H1 (cell line): ENCODE measurements around the gene MUC4. TPM values are rescaled to one million over a fixed set of nuclear protein-coding genes. Genes with fewer than 3 reads are reported as not detected.
A peak's percentile ranks its signal among the peaks of the same experiment; 100 is the strongest.

Experiments used
- CTCF ChIA-PET: fragments of 300-600 bp; sonication (Branson Sonifier 250); formaldehyde crosslinking; loops from one replicate; lab custom pipeline; 2021; ENCODE audit not compliant: partially characterized antibody; lab: Charles Lee
- POLR2A ChIA-PET: fragments of 300-600 bp; sonication (Branson Sonifier 250); formaldehyde crosslinking; loops from one replicate; lab custom pipeline; 2021; ENCODE audit warnings: inconsistent platforms; ENCODE audit not compliant: partially characterized antibody; lab: Charles Lee
- DNase-seq, 2 experiments: peaks; one replicate each; pipeline versions ENCODE4 v3.0.0 to v3.0.0-alpha.2; 2010 to 2022; ENCODE audit warnings: low spot score in 2 of 2, low read depth in 1 of 2, mixed read lengths in 1 of 2
- FAIRE-seq: peaks from 2 replicates; lab custom pipeline; 2011; peaks lifted over from hg19 to GRCh38; lab: Jason Lieb, UNC
- H2AFZ ChIP-seq: 2 replicates; pipeline ENCODE4 v1.8.1; 2012; ENCODE audit warnings: low read length, inconsistent platforms
- H2AK5ac ChIP-seq: 2 replicates; pipeline ENCODE4 v1.6.1; 2013; ENCODE audit warnings: low read depth, low read length
- H2BK120ac ChIP-seq: replicated peaks from 2 replicates; pipeline ENCODE3; 2013; ENCODE audit warnings: low read depth, low read length, inconsistent platforms
- H2BK12ac ChIP-seq: 2 replicates; pipeline ENCODE4 v1.6.1; 2013; ENCODE audit warnings: low read depth, low read length
- H2BK15ac ChIP-seq: 2 replicates; pipeline ENCODE4 v1.6.1; 2013; ENCODE audit warnings: low read length
- H2BK20ac ChIP-seq: 2 replicates; pipeline ENCODE4 v1.6.1; 2013; ENCODE audit warnings: low read length
- H2BK5ac ChIP-seq: 2 replicates; pipeline ENCODE4 v1.6.1; 2013; ENCODE audit warnings: low read depth, low read length
- H3K14ac ChIP-seq: 2 replicates; pipeline ENCODE4 v1.6.1; 2013; ENCODE audit warnings: inconsistent platforms; ENCODE audit not compliant: insufficient read length
- H3K18ac ChIP-seq: 2 replicates; pipeline ENCODE4 v1.6.1; 2013; ENCODE audit warnings: low read length; ENCODE audit errors: extremely low read depth
- H3K23ac ChIP-seq: 2 replicates; pipeline ENCODE4 v1.6.1; 2013; ENCODE audit warnings: inconsistent platforms; ENCODE audit not compliant: insufficient read length
- H3K23me2 ChIP-seq: 2 replicates; pipeline ENCODE4 v1.6.1; 2013; ENCODE audit warnings: low read depth, low read length
- H3K27ac ChIP-seq: 2 replicates; pipeline ENCODE4 v1.6.1; 2011; ENCODE audit warnings: low read depth, low read length, inconsistent platforms
- H3K27me3 ChIP-seq, 4 experiments: replicated peaks in 1 of 4; 1 replicate in 1 of 4; 2 replicates in 3 of 4; pipeline versions ENCODE4 v1.6.1 to v1.8.1; 2011 to 2013; ENCODE audit warnings: low read length in 3 of 4, mild to moderate bottlenecking in 3 of 4, inconsistent platforms in 2 of 4, mixed read lengths in 2 of 4, moderate library complexity in 1 of 4; ENCODE audit not compliant: control insufficient read depth in 3 of 4, insufficient read depth in 3 of 4; ENCODE audit errors: extremely low read depth in 1 of 4
- H3K36me3 ChIP-seq, 4 experiments: 2 replicates each; pipeline versions ENCODE4 v1.6.1 to v1.8.1; 2011 to 2013; ENCODE audit warnings: mild to moderate bottlenecking in 4 of 4, low read length in 3 of 4, moderate library complexity in 2 of 4, control low read depth in 1 of 4, inconsistent platforms in 1 of 4; ENCODE audit not compliant: insufficient read depth in 4 of 4, control insufficient read depth in 2 of 4
- H3K4ac ChIP-seq: replicated peaks from 2 replicates; pipeline ENCODE3; 2013; ENCODE audit warnings: low read length, low read depth, mixed read lengths, inconsistent platforms; ENCODE audit not compliant: insufficient read length
- H3K4me1 ChIP-seq, 4 experiments: replicated peaks in 1 of 4; 1 replicate in 1 of 4; 2 replicates in 3 of 4; pipeline versions ENCODE4 v1.6.1 to v1.8.1; 2011 to 2013; ENCODE audit warnings: low read length in 3 of 4, inconsistent platforms in 2 of 4, mixed read lengths in 1 of 4; ENCODE audit not compliant: insufficient read depth in 4 of 4, control insufficient read depth in 3 of 4
- H3K4me2 ChIP-seq, 2 experiments: 2 replicates each; pipeline versions ENCODE4 v1.6.1 to v1.8.1; 2011 to 2013; ENCODE audit warnings: low read depth in 2 of 2, low read length in 2 of 2, control low read depth in 1 of 2, inconsistent platforms in 1 of 2, mild to moderate bottlenecking in 1 of 2; ENCODE audit not compliant: insufficient read depth in 1 of 2
- H3K4me3 ChIP-seq, 4 experiments: fragments of 200-600, 300-600 bp in 1 of 4; sonication (generic), shearing (Covaris generic), sonication (Bioruptor Twin) in 1 of 4; 2 replicates each; pipeline versions ENCODE4 v1.5.1 to v1.8.1; 2011 to 2016; ENCODE audit warnings: low read length in 4 of 4, low read depth in 3 of 4, control low read depth in 2 of 4, inconsistent platforms in 2 of 4, mild to moderate bottlenecking in 2 of 4, mixed read lengths in 1 of 4, moderate library complexity in 1 of 4; ENCODE audit not compliant: insufficient read depth in 2 of 4; ENCODE audit errors: extremely low read depth in 1 of 4
- H3K56ac ChIP-seq: replicated peaks from 2 replicates; pipeline ENCODE3; 2013; ENCODE audit warnings: low read depth, mild to moderate bottlenecking, mixed read lengths, low read length, inconsistent platforms; ENCODE audit not compliant: insufficient read length
- H3K79me1 ChIP-seq: 2 replicates; pipeline ENCODE4 v1.6.1; 2013; ENCODE audit warnings: low read depth, low read length, control low read depth
- H3K79me2 ChIP-seq, 2 experiments: 2 replicates each; pipeline versions ENCODE4 v1.6.1 to v1.8.1; 2012 to 2013; ENCODE audit warnings: low read length in 2 of 2, mild to moderate bottlenecking in 2 of 2, inconsistent platforms in 1 of 2; ENCODE audit not compliant: insufficient read depth in 2 of 2, control insufficient read depth in 1 of 2
- H3K9ac ChIP-seq, 4 experiments: replicated peaks in 1 of 4; 1 replicate in 1 of 4; 2 replicates in 3 of 4; pipeline versions ENCODE4 v1.6.1 to v1.8.1; 2011 to 2013; ENCODE audit warnings: low read depth in 3 of 4, low read length in 3 of 4, control low read depth in 2 of 4, mild to moderate bottlenecking in 2 of 4, moderate library complexity in 2 of 4, inconsistent platforms in 1 of 4; ENCODE audit errors: extremely low read depth in 1 of 4
- H3K9me3 ChIP-seq, 2 experiments: 2 replicates each; pipeline versions ENCODE4 v1.6.1 to v1.8.1; 2012 to 2013; ENCODE audit warnings: mild to moderate bottlenecking in 2 of 2, moderate library complexity in 2 of 2, control low read depth in 1 of 2, inconsistent platforms in 1 of 2, low read depth in 1 of 2, low read length in 1 of 2, mixed read lengths in 1 of 2; ENCODE audit not compliant: insufficient read depth in 2 of 2
- H4K20me1 ChIP-seq, 2 experiments: replicated peaks in 1 of 2; 2 replicates each; pipeline versions ENCODE3 to v1.8.1; 2011 to 2013; ENCODE audit warnings: inconsistent platforms in 2 of 2, low read length in 2 of 2, mild to moderate bottlenecking in 1 of 2; ENCODE audit not compliant: insufficient read depth in 2 of 2, control insufficient read depth in 1 of 2
- H4K5ac ChIP-seq: 2 replicates; pipeline ENCODE4 v1.6.1; 2013; ENCODE audit warnings: low read length, low read depth, mixed read lengths, inconsistent platforms; ENCODE audit not compliant: insufficient read length
- H4K8ac ChIP-seq: 2 replicates; pipeline ENCODE4 v1.8.0; 2013; ENCODE audit warnings: mild to moderate bottlenecking, moderate library complexity, low read length, inconsistent platforms; ENCODE audit not compliant: insufficient read depth; ENCODE audit errors: extremely low read depth
- H4K91ac ChIP-seq: replicated peaks from 2 replicates; pipeline ENCODE3; 2013; ENCODE audit warnings: low read length, mixed read lengths, inconsistent platforms; ENCODE audit not compliant: insufficient read length
- BACH1 ChIP-seq: IDR thresholded peaks from 2 replicates; pipeline ENCODE4 v1.6.1; 2012; ENCODE audit warnings: low read length, improper control_type of control experiment
- SIRT6 ChIP-seq: IDR thresholded peaks from one replicate; pipeline ENCODE4 v1.7.1; 2012; ENCODE audit warnings: low read length, inconsistent platforms
- SUZ12 ChIP-seq: fragments of 200-600 bp; sonication (generic); IDR thresholded peaks from 2 replicates; pipeline ENCODE4 v1.6.1; 2012; ENCODE audit warnings: mild to moderate bottlenecking, inconsistent platforms, low read length, moderate library complexity, mixed read lengths
- TBP ChIP-seq: IDR thresholded peaks from 2 replicates; pipeline ENCODE4 v1.6.1; 2011; ENCODE audit warnings: low read depth, low read length, improper control_type of control experiment
- WGBS, 2 experiments: shearing (Covaris generic) in 1 of 2; methylation state at CpG; one replicate each; pipeline versions ENCODE4 v1.1.6 to v1.1.7; 2013 to 2015; ENCODE audit warnings: low lambda C conversion rate in 2 of 2, mixed read lengths in 2 of 2, inconsistent platforms in 1 of 2, low coverage in 1 of 2, missing lambda C conversion rate in 1 of 2; ENCODE audit not compliant: insufficient replicate concordance in 2 of 2, insufficient coverage in 1 of 2, insufficient read length in 1 of 2; ENCODE audit errors: extremely low coverage in 1 of 2, missing lambda C conversion rate in 1 of 2; 5-methylcytosine and 5-hydroxymethylcytosine counted together
- polyA plus RNA-seq, 7 experiments: library from polyadenylated mRNA; depleted of rRNA in 3 of 7; stranded (reverse) in 5 of 7; unstranded in 2 of 7; fragments of >200 nt in 5 of 7; fragments of 200-250 nt in 2 of 7; gene quantifications; 1 replicate in 5 of 7; 2 replicates in 1 of 7; 4 replicates in 1 of 7; pipeline versions ENCODE4 v1.2.1 to v1.2.3, GENCODE V29; 2011 to 2013; ENCODE audit warnings: missing spikeins in 2 of 7, mixed read lengths in 2 of 7
- total RNA-seq: library from RNA; stranded (reverse); fragmentation: NEBNext Ultra II Directional; extraction: Animal tissue kit (Norgen Biotek cat#: 25700); gene quantifications from 2 replicates; pipeline ENCODE4 v1.2.1, GENCODE V29; 2021

MUC4 gene
- total and polyA plus RNA-seq, 2 of the 8 experiments (the other 6 are each of a cell fraction or from before 2014, with no cell fraction given) = 0.89 to 2.0 TPM

DNA sequence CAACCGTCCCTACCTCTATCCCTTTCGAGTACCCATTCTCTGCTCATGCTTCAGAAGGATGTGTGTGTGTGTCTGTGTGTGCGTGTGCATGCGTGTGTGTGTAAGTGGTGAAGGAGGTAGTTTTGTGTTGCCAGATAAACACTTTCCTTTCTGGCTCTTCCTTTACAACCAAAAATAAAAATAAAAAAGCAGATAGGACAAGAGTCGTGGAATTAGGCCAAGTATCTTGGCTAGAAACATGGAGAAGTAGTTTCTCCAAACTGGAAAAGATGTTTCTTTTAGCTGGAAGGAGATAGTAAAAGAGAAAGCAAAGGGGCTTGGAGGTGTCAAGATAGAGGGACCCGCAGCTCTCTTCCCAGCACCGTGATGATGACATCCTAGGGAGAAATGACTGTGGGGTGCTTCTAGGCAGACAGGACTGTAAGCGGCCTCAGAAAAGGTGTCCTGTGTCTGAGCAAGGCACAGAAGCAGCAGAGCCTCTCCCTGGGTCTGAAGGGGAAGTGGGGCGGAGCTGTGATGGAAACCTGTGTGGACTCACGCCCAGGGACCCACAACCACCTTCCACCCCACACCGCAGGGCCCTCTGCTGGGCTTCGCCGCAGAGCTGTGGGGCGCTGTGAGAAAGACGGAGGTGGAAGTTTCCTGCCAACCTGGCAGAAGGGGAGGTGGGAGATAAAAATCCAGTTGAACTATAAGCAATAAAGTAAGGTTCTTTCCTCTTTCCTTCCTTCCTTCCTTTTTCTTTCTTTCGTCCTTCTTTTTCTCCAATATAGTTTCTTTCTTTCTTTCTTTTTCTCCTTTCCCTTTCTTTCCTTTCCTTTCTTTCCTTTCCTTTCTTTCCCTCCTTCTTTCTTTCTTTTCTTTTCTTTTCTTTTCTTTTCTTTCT, 55.7 kb downstream of the MUC4 start:
- H3K14ac ChIP-seq = no peak overlapping the region
- H3K23ac ChIP-seq = no peak overlapping the region
- no peak overlapping the region for H4K8ac ChIP-seq
- H3K79me2 ChIP-seq = no peaks in the 10 kb centered on the region
- H2BK20ac ChIP-seq = no peak overlapping the region
- 84 to 100% methylated on average over 1 to 13 of the region's 16 CpGs for WGBS, 2 experiments
- H2BK15ac ChIP-seq = no peak overlapping the region
- peaks cover 0 to 10% (median 5%) of the 10 kb centered on the region in 4 experiments; a peak in 3 of 7 replicates for H3K4me1 ChIP-seq
- no peaks in the 10 kb centered on the region for H3K23me2 ChIP-seq
- H2BK120ac ChIP-seq = no peak overlapping the region
- H3K79me1 ChIP-seq = no peaks in the 10 kb centered on the region
- peak in 1 of 2 experiments; percentile 43 for DNase-seq
- TF ChIP-seq BACH1 = no peak
- no peak for TF ChIP-seq SUZ12
- no peak for TF ChIP-seq TBP
- TF ChIP-seq SIRT6 = no peak
- TF ChIP-seq, all 59 proteins: peak for 0
- Histone ChIP-seq H3K27ac (no peak overlapping the region), H2BK5ac (no peak overlapping the region), H2AFZ (no peak overlapping the region), H3K18ac (no peak overlapping the region), H2BK12ac (no peak overlapping the region), H3K9me3 (no peaks in the 10 kb centered on the region), H4K5ac (no peak overlapping the region), H3K56ac (no peak overlapping the region), H3K36me3 (no peaks in the 10 kb centered on the region), H3K4ac (no peak overlapping the region), H2AK5ac (no peak overlapping the region), H3K4me2 (no peak overlapping the region), H4K91ac (no peak overlapping the region), H3K27me3 (no peaks in the 10 kb centered on the region), H4K20me1 (no peaks in the 10 kb centered on the region), H3K4me3 (no peak overlapping the region), H3K9ac (no peak overlapping the region)
- ChIA-PET POLR2A (interaction anchor here (1.3 kb wide), 1 partner anchor 59 kb away, joined by 3 read pairs; no protein-coding TSS in a partner anchor), CTCF (interaction anchor here (1.0 to 3.8 kb wide), 5 partner anchors 9 to 100 kb away, joined by 3 to 18 read pairs (median 4); no protein-coding TSS in a partner anchor)
- FAIRE-seq = no peak
